DND-41 (cell line): ENCODE measurements around the gene KIF3C.

Experiments used
- ATAC-seq: fragments of 200-7000 bp; cut with Tn5 transposase; 3 replicates; pipeline ENCODE4 v1.9.1; 2021; ENCODE audit warnings: low read depth; ENCODE audit not compliant: insufficient read depth
- DNase-seq: peaks from one replicate; pipeline ENCODE4 v3.0.0-alpha.2; 2020
- H2AFZ ChIP-seq: 2 replicates; pipeline ENCODE4 v1.6.0; 2012; ENCODE audit warnings: low read depth, low read length
- H3K27ac ChIP-seq: 2 replicates; pipeline ENCODE4 v1.5.1; 2012; ENCODE audit warnings: low read length, inconsistent platforms
- H3K27me3 ChIP-seq: fragments of 200-600 bp; sonication (generic); 2 replicates; pipeline ENCODE4 v1.6.0; 2012; ENCODE audit warnings: low read length, mild to moderate bottlenecking, inconsistent platforms; ENCODE audit not compliant: insufficient read depth, poor library complexity
- H3K36me3 ChIP-seq: 2 replicates; pipeline ENCODE4 v1.5.1; 2012; ENCODE audit warnings: low read length, inconsistent platforms; ENCODE audit not compliant: insufficient read depth
- H3K4me1 ChIP-seq: 2 replicates; pipeline ENCODE4 v1.5.1; 2012; ENCODE audit warnings: mild to moderate bottlenecking, low read length; ENCODE audit not compliant: insufficient read depth
- H3K4me2 ChIP-seq: 2 replicates; pipeline ENCODE4 v1.6.0; 2012; ENCODE audit warnings: mild to moderate bottlenecking, moderate library complexity, low read length, inconsistent platforms; ENCODE audit not compliant: insufficient read depth
- H3K4me3 ChIP-seq, 2 experiments: fragments of 200-600 bp in 1 of 2; shearing (Covaris generic) in 1 of 2; 2 replicates each; pipeline ENCODE4 v1.5.1; 2012 to 2016; ENCODE audit warnings: inconsistent platforms in 2 of 2, low read length in 2 of 2, mild to moderate bottlenecking in 2 of 2, low read depth in 1 of 2, moderate library complexity in 1 of 2
- H3K79me2 ChIP-seq: 2 replicates; pipeline ENCODE4 v1.6.0; 2012; ENCODE audit warnings: low read length, inconsistent platforms; ENCODE audit not compliant: insufficient read depth
- H3K9ac ChIP-seq: 2 replicates; pipeline ENCODE4 v1.6.0; 2012; ENCODE audit warnings: low read depth, mild to moderate bottlenecking, inconsistent platforms, low read length, moderate library complexity
- H3K9me3 ChIP-seq: 2 replicates; pipeline ENCODE4 v1.5.1; 2012; ENCODE audit warnings: low read length, moderate library complexity, mild to moderate bottlenecking, inconsistent platforms; ENCODE audit not compliant: insufficient read depth, severe bottlenecking
- H4K20me1 ChIP-seq: 2 replicates; pipeline ENCODE4 v1.6.0; 2012; ENCODE audit warnings: low read length; ENCODE audit not compliant: insufficient read depth
- EZH2 ChIP-seq: IDR thresholded peaks from 3 replicates; pipeline ENCODE4 v1.6.1; 2012; ENCODE audit warnings: borderline replicate concordance, low read depth, mild to moderate bottlenecking, moderate library complexity, low read length, inconsistent platforms; ENCODE audit not compliant: severe bottlenecking
- TF ChIP-seq, protein P1 (sequence below): IDR thresholded peaks from 2 replicates; pipeline ENCODE4 v1.5.1; 2012; ENCODE audit warnings: borderline replicate concordance, low read length, moderate library complexity, mild to moderate bottlenecking; ENCODE audit not compliant: poor library complexity, severe bottlenecking; ENCODE audit errors: extremely low read depth

Gene KIF3C

GRCh38 chr2:25879133-25879730 lies 103.1 kb downstream of the KIF3C start:
- H3K27ac ChIP-seq, result peak overlapping the region; percentile 85
- peaks cover 10% of the 10 kb centered on the region; the same call in 1 of the 2 replicates for H4K20me1 ChIP-seq
- H3K4me3 ChIP-seq, result peak overlapping the region in 1 of 2 experiments; percentile 97; a peak in 2 of 4 replicates
- no peak for ATAC-seq
- H3K4me1 ChIP-seq, result peaks cover 27% of the 10 kb centered on the region
- no peak for DNase-seq
- H3K9ac ChIP-seq, result peak overlapping the region; percentile 59
- no peaks in the 10 kb centered on the region for H3K9me3 ChIP-seq
- peak overlapping the region; percentile 75 for H3K4me2 ChIP-seq
- no peaks in the 10 kb centered on the region for H3K27me3 ChIP-seq
- H3K36me3 ChIP-seq, result peaks cover 8% of the 10 kb centered on the region
- no peak for TF ChIP-seq EZH2
- TF ChIP-seq, protein P1, sequence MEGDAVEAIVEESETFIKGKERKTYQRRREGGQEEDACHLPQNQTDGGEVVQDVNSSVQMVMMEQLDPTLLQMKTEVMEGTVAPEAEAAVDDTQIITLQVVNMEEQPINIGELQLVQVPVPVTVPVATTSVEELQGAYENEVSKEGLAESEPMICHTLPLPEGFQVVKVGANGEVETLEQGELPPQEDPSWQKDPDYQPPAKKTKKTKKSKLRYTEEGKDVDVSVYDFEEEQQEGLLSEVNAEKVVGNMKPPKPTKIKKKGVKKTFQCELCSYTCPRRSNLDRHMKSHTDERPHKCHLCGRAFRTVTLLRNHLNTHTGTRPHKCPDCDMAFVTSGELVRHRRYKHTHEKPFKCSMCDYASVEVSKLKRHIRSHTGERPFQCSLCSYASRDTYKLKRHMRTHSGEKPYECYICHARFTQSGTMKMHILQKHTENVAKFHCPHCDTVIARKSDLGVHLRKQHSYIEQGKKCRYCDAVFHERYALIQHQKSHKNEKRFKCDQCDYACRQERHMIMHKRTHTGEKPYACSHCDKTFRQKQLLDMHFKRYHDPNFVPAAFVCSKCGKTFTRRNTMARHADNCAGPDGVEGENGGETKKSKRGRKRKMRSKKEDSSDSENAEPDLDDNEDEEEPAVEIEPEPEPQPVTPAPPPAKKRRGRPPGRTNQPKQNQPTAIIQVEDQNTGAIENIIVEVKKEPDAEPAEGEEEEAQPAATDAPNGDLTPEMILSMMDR, result no peak
- peak overlapping the region; percentile 82 for H2AFZ ChIP-seq
- peaks cover 40% of the 10 kb centered on the region for H3K79me2 ChIP-seq

GRCh38 chr2:25878361-25879132 lies 103.8 kb downstream of the KIF3C start, which contains the start of gene ASXL2:
Gene ASXL2, minus strand, starts transcription at chr2:25878487. Its CDS starts 265 bp downstream, at chr2:25878222.
- Histone ChIP-seq H3K27ac (peak within 1 kb of the TSS; percentile 90), H4K20me1 (peaks cover 11% of the 10 kb centered on the region; the same call in 1 of the 2 replicates), H3K4me2 (peak within 1 kb of the TSS; percentile 81), H3K27me3 (no peaks in the 10 kb centered on the region), H3K79me2 (peaks cover 46% of the 10 kb centered on the region), H3K9ac (peak within 1 kb of the TSS; percentile 95), H3K4me3 (peak within 1 kb of the TSS; percentile 91 to 97), H3K4me1 (peaks cover 27% of the 10 kb centered on the region), H2AFZ (peak within 1 kb of the TSS; percentile 83), H3K9me3 (no peaks in the 10 kb centered on the region), H3K36me3 (peaks cover 10% of the 10 kb centered on the region)
- ATAC-seq (peak; percentile 93), DNase-seq (peak; percentile 99)
- TF ChIP-seq EZH2, result no peak
- TF ChIP-seq, protein P1, result peak; percentile 25

DNA sequence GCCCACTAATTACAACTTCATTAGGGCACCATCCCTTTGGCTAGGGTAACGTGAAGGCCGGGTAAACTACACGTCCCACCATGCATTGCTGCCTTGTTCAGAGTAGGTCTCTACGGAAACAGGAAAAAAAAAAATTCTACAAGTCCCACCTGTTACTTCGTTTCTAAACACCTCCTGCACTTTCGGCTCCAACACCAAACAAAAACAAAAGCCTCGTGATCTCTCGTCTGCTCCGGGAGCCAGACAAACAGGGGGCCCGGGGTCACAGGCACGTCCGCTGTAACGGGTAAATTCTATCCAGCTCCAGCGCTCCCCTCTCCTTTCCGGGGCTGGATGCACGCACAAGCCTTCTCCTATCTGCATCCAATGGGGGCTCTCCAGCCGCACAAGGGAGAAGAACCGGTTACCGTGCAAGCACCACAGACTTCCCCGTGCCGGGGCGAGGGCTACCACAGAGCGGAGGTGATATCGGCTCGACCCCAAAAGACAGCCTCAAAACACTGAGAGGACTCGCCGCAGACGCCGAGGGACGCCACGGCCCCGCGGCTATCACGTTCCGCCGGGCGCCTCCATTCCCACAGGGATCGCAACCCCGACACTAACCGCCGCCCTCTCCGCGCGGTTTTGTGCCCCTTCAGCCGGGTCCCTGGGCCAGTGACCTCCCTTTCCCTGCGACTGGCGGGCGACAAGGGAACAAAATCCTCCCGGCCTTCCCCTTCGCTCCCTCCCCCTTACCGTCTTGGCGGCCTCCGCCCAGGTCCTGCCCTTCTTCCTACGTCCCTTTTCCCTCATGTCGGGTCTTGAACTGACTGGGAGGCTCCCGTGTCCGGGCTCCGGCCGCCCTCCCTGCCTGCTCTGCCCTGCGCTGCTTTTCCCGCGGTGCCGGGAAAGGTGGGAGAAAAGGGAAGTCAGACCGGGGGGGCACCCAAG lies 104.6 kb downstream of the KIF3C start:
- ATAC-seq, result peak; percentile 60
- peak; percentile 66 for DNase-seq
- Histone ChIP-seq H3K27ac (peak overlapping the region; percentile 90), H3K36me3 (peaks cover 10% of the 10 kb centered on the region), H3K9ac (peak overlapping the region; percentile 95), H3K4me3 (peak overlapping the region; percentile 91 to 97), H3K79me2 (peaks cover 55% of the 10 kb centered on the region), H2AFZ (peak overlapping the region; percentile 83), H3K4me2 (peak overlapping the region; percentile 81), H3K4me1 (peaks cover 27% of the 10 kb centered on the region), H4K20me1 (peaks cover 11% of the 10 kb centered on the region; the same call in 1 of the 2 replicates), H3K27me3 (no peaks in the 10 kb centered on the region), H3K9me3 (no peaks in the 10 kb centered on the region)
- no peak for TF ChIP-seq EZH2
- TF ChIP-seq, protein P1, result no peak
